NOMO-1 treated with DMSO at 0.1 percent for 48 hours (cell line): ENCODE measurements around the gene PVR.
"Not testable (repeated sequence)": the region's sequence is repeated elsewhere in the genome, so short reads cannot be mapped to it uniquely, and the experiment has no call there.

ENCODE experiments used
- DNase-seq: peaks from one replicate; lab custom pipeline; 2025; ENCODE audit not compliant: unreplicated experiment; lab: John Stamatoyannopoulos, UW

The PVR gene

DNA sequence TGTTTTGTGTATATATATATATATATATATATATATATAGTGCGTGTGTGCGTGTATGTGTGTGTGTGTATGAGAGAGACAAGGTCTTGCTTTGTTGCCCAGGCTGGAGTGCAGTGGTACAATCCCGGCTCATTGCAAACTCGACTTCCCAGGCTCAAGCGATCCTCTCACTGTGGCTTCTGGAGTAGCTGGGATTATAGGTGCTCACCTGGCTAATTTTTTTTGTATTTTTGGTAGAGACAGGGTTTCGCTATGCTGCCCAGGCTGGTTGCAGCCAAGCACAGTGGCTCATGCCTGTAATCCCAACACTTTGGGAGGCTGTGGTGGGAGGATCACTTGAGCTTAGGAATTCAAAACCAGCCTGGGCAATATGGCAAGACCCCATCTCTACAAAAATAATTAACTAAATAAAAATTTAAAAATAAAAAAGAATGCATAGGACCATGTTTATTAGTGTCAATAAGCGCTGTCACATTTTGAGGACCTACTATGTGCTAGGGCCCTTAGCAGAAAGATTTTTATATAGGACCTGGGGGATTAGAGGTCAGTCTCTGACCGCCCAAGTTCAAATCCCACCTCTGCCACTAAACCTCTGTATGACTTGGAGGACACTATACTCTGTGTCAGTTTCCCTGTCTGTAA is 1.8 kb downstream of the PVR start:
- no peak for DNase-seq

- no peak for DNase-seq
Observed at GRCh38 chr19:44646049-44646416, 2.3 kb downstream of the PVR start.

DNA sequence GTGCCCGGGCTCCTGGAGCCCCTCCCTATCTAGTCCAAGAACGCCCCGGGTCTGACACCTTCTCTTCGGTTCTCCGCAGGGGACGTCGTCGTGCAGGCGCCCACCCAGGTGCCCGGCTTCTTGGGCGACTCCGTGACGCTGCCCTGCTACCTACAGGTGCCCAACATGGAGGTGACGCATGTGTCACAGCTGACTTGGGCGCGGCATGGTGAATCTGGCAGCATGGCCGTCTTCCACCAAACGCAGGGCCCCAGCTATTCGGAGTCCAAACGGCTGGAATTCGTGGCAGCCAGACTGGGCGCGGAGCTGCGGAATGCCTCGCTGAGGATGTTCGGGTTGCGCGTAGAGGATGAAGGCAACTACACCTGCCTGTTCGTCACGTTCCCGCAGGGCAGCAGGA is 3.4 kb downstream of the PVR start:
- no peak for DNase-seq

DNA sequence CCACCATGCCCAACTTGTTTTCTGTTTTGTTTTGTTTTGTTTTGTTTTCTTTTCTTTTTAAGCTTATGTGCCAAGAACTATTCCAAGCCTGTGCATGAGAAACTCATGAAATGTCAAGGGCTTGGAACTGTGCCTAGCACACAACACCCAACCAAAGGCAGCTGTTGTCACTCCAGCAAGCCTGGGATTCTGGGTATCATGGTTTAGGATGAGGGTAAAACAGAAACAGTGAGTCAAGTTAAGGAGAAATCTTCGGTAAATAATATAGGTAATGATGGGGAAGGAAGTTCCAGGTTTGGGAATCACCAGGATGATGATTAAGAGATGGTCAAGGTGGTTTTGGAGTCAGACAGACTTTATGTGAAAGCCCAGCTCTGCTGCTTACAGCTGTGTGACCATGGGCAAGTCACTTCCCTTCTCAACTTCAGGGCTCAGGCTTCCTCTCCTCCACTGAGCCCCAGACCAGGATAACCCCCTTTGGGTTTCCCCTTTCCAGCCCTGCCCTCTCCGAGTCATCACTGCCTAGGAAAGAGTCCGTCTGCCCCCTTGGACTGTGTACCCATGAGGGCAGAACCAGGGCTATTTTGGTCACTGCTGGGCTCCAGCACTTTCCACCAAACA is 5.0 kb downstream of the PVR start:
- no peak for DNase-seq

- DNase-seq, result no peak
Observed at GRCh38 chr19:44649578-44650145, 6.0 kb downstream of the PVR start.

GRCh38 chr19:44653343-44653742 is 9.6 kb downstream of the PVR start:
- no peak for DNase-seq

DNA sequence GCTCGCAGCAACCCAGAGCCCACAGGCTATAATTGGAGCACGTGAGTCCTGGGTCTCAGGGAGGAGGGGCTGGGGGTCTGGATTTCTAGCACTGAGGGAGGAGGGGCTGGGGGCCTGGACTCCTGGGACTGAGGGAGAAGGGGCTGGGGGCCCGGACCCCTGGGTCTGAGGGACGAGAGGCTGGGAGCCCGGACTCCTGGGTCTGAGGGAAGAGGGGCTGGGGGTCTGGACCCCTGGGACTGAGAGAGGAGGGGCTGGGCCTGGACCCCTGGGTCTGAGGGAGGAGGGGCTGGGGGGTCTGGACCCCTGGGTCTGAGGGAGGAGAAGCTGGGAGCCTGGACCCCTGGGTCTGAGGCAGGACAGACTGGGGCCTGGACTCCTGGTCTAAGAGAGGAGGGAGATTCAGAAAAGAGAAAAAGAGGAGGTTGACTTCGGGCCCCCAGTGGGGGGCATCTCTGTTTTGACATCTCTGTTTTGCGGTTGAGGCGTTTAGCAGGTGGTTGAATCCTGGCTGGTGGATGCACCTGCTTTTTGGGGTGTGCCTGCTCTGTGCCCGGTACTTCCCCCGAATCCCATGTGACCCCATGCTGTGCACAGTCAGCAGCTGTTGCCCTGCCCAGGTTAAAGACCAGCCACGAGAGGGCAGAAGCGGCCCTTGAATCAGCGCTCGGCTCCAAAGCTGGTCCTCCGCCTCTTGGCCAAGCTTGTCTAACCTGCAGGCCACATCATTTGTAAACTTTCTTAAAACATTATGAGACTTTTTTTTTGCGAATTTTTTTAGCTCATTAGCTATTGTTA is 10.5 kb downstream of the PVR start:
- DNase-seq, result peak; percentile 50

DNA sequence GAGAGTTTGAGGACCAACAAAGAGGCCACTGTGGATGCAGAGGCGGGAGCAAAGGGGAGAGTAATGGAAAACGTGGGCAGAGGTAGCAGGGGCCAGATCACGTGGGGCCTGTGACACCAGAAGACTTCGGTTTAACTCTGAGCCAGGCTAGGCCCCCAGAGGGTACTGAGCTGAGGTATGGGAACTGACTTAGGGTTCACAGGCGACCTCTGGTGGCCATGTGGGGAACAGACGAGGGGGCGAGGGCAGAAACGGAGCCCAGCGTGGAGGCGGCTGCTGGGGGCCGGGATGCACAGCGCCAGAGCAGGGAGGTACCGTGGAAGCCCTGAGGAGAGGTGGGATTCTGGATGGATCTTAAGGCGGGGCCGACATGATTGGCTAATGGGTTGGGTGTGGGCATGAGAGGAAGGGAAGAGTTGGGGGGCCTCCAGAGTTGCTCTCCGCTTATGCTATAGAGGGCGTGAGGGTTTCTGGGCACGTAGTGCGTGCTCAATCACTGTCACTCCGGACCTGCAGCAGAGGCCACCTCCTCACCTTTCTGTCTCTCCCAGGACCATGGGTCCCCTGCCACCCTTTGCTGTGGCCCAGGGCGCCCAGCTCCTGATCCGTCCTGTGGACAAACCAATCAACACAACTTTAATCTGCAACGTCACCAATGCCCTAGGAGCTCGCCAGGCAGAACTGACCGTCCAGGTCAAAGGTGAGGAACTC is 13.7 kb downstream of the PVR start:
- peak; percentile 42 for DNase-seq

DNA sequence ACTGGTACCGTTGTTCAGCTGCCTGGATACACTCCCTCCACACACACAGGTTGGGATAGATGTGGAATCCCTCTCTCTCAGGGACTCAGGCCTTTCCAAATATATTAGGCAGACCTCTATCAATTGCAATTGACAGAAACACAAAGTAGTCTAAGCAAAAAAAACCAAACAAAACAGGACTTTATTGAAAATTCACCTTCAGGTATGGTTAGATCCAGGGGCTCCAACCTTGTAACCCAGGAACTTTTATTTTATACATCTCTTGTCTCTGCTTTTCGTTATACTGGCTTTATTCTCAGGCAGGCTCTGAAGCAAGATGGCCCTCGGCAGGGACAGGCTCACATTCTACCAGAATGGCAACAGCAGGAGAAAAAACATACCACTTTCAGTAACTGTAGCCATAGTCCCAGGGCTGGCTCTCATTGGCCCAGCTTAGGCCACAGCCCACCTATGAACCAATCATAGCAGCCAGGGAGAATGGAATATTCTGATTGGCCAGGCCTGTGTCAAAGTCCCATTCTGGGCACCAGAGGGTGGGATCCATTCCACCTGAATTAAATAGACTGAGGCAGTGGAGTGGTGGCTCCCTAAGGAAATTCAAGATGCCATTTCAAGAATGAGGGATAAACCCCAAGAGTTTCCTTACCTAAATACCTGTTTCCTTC is 14.5 kb downstream of the PVR start:
- DNase-seq, result no peak

DNA sequence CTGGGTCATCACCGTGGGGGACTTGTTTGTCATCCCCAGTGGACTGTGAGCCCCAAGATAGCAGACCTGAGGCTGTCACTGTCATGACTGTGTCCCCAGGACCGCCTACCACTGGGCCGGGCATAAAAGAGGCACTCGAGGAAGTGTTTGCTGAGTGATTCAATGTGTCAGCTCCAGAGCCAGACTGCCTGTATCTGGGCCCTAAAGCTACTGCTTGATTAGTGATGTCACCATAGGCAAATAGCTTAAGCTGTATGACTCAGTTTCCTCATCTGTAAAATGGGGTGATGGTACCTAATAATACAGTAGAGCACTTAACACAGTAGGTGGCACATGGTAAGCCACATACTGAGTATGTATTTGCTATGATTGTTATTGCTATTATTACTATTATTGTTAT is 16.4 kb downstream of the PVR start:
- no peak for DNase-seq

DNA sequence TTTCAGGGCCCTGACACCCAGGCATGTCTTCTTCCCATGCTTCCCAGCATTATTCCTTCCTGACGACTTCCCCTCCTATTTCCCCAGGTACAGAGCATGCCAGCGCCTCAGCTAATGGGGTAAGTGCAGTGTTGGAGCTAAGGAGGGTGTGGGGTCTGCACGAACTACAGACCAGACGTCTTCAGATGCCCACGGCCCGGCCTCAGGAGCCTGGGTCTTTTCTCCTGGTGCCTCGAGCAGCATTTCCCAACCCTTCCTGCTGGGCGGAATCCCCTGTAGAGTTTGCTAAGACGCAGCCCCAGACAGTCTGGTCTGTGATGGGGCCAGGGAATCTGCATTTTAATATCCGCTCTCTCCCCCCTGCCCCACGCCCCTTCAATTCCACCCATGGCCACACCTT is 17.5 kb downstream of the PVR start:
- no peak for DNase-seq

GRCh38 chr19:44661904-44662303 is 18.2 kb downstream of the PVR start:
- no peak for DNase-seq

GRCh38 chr19:44662691-44663385 is 19.1 kb downstream of the PVR start:
- no peak for DNase-seq

GRCh38 chr19:44663996-44664395 is 20.3 kb downstream of the PVR start:
- no peak for DNase-seq

DNA sequence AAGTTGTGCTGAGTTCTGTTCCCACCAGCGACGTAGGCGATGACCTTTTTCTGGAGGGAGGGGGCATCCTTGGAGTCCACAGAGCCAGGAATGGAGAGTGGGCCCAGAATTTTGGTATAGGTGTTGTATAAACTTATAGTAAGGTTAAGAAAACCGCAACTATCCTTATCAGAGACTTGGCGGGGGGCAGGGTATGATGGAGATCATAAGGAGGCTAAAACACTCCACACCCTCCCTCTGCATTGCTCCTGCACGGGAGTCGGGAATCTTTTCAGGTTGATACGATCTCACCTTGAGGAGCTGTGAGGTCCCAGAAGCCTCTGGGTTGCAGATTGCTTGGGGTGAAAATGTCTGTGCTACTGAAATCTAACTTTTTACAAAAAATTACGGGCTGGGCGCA is 21.3 kb downstream of the PVR start:
- no peak for DNase-seq

GRCh38 chr19:44666852-44667556 is 23.3 kb downstream of the PVR start:
- DNase-seq, result peak; percentile 10

DNA sequence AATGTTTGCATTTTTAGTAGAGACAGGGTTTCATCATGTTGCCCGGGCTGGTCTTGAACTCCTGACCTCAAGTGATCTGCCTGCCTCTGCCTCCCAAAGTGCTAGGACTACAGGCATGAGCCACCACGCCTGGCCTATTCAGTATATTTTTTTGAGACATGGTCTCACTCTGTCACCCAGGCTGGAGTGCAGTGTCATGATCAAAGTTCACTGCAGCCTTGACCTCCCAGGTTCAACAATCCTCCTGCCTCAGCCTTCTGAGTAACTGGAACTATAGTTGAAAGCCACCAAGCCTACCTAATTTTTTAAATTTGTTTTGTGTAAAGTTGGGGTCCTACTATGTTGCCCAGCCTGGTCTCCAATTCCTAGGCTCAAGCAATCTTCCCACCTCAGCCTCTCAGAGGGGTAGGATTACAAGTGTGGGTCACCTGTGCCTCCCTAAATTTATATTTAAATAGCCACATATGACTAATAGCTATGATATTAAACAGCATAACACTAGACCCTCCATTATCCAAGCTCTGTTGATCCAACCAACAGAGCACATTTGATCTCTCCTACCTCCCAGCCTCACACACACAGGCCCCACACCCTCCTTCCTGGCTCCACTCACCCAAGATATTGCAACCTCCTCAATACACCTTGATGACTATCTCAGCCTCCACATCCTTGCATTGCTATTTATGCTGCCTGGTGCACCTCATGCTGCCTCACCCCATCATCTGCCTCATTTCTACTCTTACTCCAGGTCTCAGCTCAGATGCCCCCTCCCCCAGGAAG is 25.5 kb downstream of the PVR start:
- DNase-seq, result no peak

- not testable (repeated sequence) for DNase-seq
Observed at GRCh38 chr19:44670027-44670426, 26.3 kb downstream of the PVR start.

DNA sequence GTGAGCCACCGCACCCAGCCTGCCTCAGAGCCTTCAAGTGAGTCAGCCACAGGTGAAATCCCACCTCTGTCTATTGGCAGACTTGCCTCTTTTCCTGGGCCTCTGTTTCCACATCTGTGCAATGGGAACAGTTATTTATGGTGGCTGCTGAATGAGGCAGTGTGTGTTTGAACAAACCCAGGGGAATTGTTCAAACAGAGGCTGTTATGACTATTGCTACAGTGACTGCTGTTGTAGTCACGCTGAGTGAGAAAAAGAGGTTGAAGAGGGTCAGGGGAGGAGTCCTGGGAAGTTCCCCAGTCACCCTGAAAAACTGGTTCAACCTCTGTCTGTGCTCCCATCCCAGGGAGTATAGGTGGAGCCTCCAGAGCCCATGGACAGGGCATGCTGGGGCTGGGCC is 27.7 kb downstream of the PVR start, which contains the start of gene CEACAM19:
TSS of gene CEACAM19 (plus strand) at position 83 of the 400 bp plus-strand sequence. CDS start 450 bp downstream, outside the sequence.
- DNase-seq, result no peak
